ENCODE measurements around the gene ROS1.
"Not testable (repeated sequence)": the region's sequence is repeated elsewhere in the genome, so short reads cannot be mapped to it uniquely, and the experiment has no call there.

Gene ROS1

GRCh38 chr6:117265410-117266256 lies 160.1 kb downstream of the ROS1 start, which contains the start of gene VGLL2:
TSS of gene VGLL2 (plus strand) at chr6:117265558. CDS start at chr6:117265764, 206 bp downstream.
- ATAC-seq = peak; percentile 37
- peak; percentile 18 for DNase-seq
- H3K4me1 Mint-ChIP-seq = peaks cover 13% of the 10 kb centered on the region
- H3K27ac Mint-ChIP-seq = no peak within 1 kb of the TSS
- H3K9me3 Mint-ChIP-seq = peaks cover 4% of the 10 kb centered on the region
- H3K36me3 Mint-ChIP-seq (ENCODE audit: low read depth) = no peaks in the 10 kb centered on the region
- H3K4me3 Mint-ChIP-seq = peak within 1 kb of the TSS; percentile 63
- peaks cover 81% of the 10 kb centered on the region for H3K27me3 Mint-ChIP-seq

- peak; percentile 62 for ATAC-seq
- peaks cover 77% of the 10 kb centered on the region for H3K27me3 Mint-ChIP-seq
- DNase-seq = peak; percentile 21
- H3K9me3 Mint-ChIP-seq = peaks cover 4% of the 10 kb centered on the region
- H3K4me1 Mint-ChIP-seq = peaks cover 11% of the 10 kb centered on the region
- no peak overlapping the region for H3K27ac Mint-ChIP-seq
- H3K36me3 Mint-ChIP-seq (ENCODE audit: low read depth) = no peaks in the 10 kb centered on the region
- H3K4me3 Mint-ChIP-seq = peak overlapping the region; percentile 63
These were observed 160.9 kb downstream of the ROS1 start for GRCh38 chr6:117264692-117265409.

GRCh38 chr6:117264369-117264691 lies 161.4 kb downstream of the ROS1 start:
- Mint-ChIP-seq H3K36me3 (ENCODE audit: low read depth) (no peaks in the 10 kb centered on the region), H3K4me3 (peak overlapping the region; percentile 63), H3K27me3 (peaks cover 73% of the 10 kb centered on the region), H3K4me1 (peaks cover 9% of the 10 kb centered on the region), H3K9me3 (peaks cover 4% of the 10 kb centered on the region), H3K27ac (no peak overlapping the region)
- DNase-seq = no peak
- no peak for ATAC-seq

GRCh38 chr6:117263353-117263927 lies 162.3 kb downstream of the ROS1 start:
- Mint-ChIP-seq H3K36me3 (ENCODE audit: low read depth) (no peaks in the 10 kb centered on the region), H3K4me1 (peaks cover 9% of the 10 kb centered on the region), H3K27me3 (peaks cover 65% of the 10 kb centered on the region), H3K4me3 (no peak overlapping the region), H3K27ac (no peak overlapping the region), H3K9me3 (peaks cover 4% of the 10 kb centered on the region)
- ATAC-seq (no peak), DNase-seq (no peak)

DNA sequence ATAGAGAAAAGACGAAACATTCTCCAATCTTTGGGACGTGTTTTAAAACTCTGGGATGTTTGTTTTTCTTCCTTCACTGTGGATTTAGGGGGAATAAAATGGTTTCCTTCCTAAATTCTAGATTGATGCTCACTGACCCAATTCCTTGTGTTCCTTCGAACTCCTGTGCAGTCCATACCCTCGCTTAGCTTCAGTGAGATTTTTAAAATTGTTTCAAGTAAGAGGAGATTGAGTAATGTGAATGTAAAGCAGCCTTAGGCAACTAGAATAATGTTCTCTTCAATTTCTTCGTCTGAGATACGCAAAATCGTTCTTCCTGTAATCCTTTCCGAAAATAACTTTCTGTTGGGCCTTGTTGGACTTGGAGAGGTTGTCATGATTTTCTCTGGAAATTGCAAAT lies 162.9 kb downstream of the ROS1 start:
- Mint-ChIP-seq H3K27me3 (peaks cover 59% of the 10 kb centered on the region), H3K9me3 (peaks cover 4% of the 10 kb centered on the region), H3K4me3 (no peak overlapping the region), H3K4me1 (peaks cover 9% of the 10 kb centered on the region), H3K27ac (no peak overlapping the region), H3K36me3 (ENCODE audit: low read depth) (no peaks in the 10 kb centered on the region)
- ATAC-seq (no peak), DNase-seq (no peak)

DNA sequence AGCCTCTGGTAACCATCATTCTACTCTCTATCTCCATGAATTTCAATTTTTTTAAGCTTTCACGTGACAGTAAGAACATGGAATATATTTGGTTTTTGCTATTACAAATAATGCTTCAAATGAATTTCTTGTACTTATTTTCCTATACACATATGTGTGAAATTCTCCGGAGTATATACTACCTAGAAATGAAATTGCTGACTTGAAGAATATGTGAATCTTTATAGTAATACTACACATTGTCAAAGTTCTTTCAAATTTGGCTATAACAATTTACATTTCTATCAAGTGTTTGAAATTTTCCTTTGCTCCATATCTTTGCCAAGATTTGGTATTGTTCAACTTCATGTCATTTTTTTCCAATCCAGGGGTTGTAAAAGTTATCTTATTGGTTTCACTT lies 172.0 kb downstream of the ROS1 start:
- ATAC-seq = no peak
- Mint-ChIP-seq H3K4me1 (no peaks in the 10 kb centered on the region), H3K27me3 (no peaks in the 10 kb centered on the region), H3K27ac (no peak overlapping the region), H3K4me3 (no peak overlapping the region), H3K9me3 (no peaks in the 10 kb centered on the region), H3K36me3 (ENCODE audit: low read depth) (no peaks in the 10 kb centered on the region)
- no peak for DNase-seq

- not testable (repeated sequence) for ATAC-seq; H3K27me3 Mint-ChIP-seq; H3K9me3 Mint-ChIP-seq; H3K27ac Mint-ChIP-seq; DNase-seq; H3K4me3 Mint-ChIP-seq; H3K36me3 Mint-ChIP-seq (ENCODE audit: low read depth); H3K4me1 Mint-ChIP-seq
These were observed 180.8 kb downstream of the ROS1 start for GRCh38 chr6:117244979-117245378.

DNA sequence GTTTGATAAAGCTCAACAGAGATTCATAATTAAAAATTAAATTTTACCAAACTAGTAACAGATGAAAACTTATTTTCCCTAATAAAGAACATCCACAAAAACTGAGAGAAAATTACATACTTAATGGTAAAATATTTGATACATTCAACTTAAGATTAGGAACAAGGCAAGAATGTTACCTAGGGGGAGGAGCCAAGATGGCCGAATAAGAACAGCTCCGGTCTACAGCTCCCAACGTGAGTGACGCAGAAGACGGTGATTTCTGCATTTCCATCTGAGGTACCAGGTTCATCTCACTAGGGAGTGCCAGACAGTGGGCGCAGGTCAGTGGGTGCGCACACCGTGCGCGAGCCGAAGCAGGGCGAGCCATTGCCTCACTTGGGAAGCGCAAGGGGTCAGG lies 181.2 kb downstream of the ROS1 start:
- not testable (repeated sequence) for H3K36me3 Mint-ChIP-seq (ENCODE audit: low read depth); H3K4me1 Mint-ChIP-seq; H3K9me3 Mint-ChIP-seq; H3K27me3 Mint-ChIP-seq; H3K27ac Mint-ChIP-seq; ATAC-seq; H3K4me3 Mint-ChIP-seq; DNase-seq
